Coronary artery (tissue), 2 donors: ENCODE results near the gene LSP1.
A peak's percentile ranks its signal among the peaks of the same experiment; 100 is the strongest.

Experiments used
- DNase-seq: peaks from one replicate; pipeline ENCODE4 v3.0.0-alpha.2; 2017; ENCODE audit warnings: low spot score
- H3K27ac ChIP-seq, 2 donors: fragments of 200-600 bp; sonication (generic); one replicate each; pipeline ENCODE4 v1.5.1; 2016 to 2019
- H3K4me3 ChIP-seq: fragments of 200-600 bp; sonication (generic); 2 replicates; pipeline ENCODE4 v1.5.1; 2016; ENCODE audit warnings: mild to moderate bottlenecking, moderate library complexity
- TF ChIP-seq, protein P1 (sequence below): fragments of 200-600 bp; sonication (generic); IDR thresholded peaks from one replicate; pipeline ENCODE4 v1.5.1; 2019; ENCODE audit warnings: antibody characterized with exemption

The LSP1 gene

DNA sequence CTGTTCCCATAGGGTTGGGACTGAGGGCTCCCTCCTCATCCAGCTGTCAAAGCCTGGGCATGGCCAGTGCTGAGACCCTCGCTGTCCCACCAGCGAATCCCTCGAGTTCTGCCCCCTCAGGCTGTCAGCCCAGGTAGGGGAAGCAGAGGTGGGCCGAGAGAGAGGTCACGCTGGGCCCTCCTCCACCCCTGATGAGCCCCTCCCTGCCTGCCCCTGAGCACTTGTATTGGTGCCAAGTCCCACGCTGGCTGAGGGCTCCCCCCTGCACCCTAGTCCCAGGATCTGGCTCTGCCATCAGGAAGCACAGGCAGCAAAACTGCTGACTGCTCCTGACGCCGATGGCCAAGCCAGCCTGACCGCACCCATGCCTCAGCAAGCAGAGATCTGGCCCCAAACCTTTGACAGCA, 35.5 kb downstream of the LSP1 start:
- H3K4me3 ChIP-seq, result no peak overlapping the region
- peak overlapping the region in 1 of 2 donors; percentile 48 for H3K27ac ChIP-seq
- TF ChIP-seq, protein P1, sequence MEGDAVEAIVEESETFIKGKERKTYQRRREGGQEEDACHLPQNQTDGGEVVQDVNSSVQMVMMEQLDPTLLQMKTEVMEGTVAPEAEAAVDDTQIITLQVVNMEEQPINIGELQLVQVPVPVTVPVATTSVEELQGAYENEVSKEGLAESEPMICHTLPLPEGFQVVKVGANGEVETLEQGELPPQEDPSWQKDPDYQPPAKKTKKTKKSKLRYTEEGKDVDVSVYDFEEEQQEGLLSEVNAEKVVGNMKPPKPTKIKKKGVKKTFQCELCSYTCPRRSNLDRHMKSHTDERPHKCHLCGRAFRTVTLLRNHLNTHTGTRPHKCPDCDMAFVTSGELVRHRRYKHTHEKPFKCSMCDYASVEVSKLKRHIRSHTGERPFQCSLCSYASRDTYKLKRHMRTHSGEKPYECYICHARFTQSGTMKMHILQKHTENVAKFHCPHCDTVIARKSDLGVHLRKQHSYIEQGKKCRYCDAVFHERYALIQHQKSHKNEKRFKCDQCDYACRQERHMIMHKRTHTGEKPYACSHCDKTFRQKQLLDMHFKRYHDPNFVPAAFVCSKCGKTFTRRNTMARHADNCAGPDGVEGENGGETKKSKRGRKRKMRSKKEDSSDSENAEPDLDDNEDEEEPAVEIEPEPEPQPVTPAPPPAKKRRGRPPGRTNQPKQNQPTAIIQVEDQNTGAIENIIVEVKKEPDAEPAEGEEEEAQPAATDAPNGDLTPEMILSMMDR, result no peak
- DNase-seq, result no peak

DNA sequence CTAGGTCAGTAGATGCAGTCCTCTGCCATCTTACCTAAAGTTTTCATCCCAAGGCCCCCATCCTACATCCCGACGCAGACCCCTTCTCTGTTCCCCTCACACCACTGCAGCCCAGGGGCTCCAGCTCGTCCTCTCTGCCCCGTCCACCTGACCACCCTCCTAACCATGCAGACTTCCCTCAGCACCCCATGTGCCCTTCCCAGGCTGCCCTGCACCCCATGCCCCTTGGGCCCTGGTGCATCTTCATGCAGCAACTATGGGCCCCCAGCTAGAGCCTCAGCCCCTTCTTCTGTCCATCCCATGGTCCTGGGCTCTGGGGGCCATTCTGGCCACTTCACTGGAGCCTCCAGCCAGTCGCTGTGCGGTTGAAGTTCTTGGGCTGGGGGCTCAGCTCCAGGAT, 35.9 kb downstream of the LSP1 start:
- TF ChIP-seq, protein P1, result no peak
- no peak overlapping the region for H3K27ac ChIP-seq
- H3K4me3 ChIP-seq, result no peak overlapping the region
- DNase-seq, result no peak

DNA sequence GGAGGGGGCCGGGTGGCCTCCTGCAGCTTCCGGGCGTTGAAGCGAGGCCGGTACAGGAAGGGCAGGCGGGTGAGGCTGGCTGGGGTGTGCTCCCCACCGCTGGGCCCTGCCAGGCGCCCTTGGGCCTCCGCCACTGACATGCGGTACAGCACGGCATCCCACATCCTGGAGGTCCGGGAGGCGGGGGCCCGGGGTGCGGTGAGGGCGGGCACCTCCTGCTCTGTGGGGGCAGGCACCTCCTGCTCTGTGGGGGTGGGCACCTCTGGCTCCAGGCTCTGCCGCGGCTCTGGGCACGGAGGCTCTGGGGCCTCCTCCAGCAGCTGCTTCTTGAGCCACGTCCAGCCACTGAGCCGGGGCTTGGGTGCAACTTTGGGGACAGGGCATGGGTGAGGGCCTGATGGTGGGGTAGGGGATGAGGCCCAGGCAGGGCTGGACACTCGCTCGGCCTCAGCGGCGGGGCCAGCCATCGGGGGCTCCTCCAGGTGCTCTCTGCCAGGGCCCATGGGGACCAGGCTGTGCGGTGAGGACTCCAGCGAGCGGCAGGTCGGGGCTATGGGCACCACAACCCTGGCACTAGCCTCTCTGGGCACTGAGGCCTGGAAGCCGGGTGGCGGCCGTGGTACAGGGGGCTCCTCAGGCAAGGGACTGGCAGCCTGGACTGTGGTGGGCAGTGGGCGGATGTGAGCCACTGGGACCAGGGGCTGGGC, 36.5 kb downstream of the LSP1 start:
- DNase-seq, result no peak
- TF ChIP-seq, protein P1, result no peak
- H3K27ac ChIP-seq, result no peak overlapping the region
- no peak overlapping the region for H3K4me3 ChIP-seq

DNA sequence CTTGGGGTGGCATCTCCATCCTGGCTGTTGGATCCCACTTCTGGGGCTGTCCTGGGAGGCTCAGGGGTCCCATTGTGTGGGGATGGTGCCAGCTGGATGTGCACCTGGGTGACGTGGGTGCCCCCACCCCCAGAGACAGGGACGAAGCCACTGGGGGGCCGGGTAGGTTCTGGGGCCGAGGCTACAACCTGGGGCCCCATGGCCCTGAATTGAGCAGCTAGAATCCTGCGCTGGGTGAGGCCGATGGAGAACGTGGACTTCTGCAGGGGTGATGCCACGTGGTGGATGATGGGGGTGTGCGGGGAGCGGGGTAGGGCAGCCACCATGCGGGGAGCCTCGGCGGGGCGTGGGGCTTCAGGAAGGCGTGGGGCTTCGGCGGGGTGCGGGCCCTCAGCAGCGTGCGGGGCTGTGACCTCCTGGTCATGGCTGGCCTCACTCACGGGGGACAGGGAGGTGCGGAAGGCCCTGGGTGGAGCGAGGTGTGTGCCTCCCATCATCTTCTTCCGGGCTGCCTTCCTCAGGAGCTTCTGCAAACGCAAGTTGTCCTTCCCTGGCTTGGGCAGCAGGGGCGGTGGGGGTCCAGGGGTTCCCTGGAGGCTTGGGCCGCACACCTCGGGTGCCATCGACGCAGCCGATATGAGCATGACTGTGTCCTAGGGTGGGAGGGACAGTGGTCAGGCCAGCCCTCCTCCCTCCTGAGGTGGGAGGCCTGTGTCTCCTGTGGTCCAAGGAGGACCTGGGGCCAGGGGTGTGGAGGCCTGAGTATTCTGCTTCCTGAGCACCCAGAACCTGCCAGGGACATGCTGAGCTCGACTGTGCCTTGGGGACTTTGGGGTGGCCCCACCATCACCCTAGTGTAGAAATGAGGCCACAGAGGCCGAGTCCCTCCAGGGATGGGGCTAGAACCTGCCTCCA, 37.3 kb downstream of the LSP1 start:
- Histone ChIP-seq H3K4me3 (no peak overlapping the region), H3K27ac (no peak overlapping the region)
- TF ChIP-seq, protein P1, result no peak
- DNase-seq, result no peak

DNA sequence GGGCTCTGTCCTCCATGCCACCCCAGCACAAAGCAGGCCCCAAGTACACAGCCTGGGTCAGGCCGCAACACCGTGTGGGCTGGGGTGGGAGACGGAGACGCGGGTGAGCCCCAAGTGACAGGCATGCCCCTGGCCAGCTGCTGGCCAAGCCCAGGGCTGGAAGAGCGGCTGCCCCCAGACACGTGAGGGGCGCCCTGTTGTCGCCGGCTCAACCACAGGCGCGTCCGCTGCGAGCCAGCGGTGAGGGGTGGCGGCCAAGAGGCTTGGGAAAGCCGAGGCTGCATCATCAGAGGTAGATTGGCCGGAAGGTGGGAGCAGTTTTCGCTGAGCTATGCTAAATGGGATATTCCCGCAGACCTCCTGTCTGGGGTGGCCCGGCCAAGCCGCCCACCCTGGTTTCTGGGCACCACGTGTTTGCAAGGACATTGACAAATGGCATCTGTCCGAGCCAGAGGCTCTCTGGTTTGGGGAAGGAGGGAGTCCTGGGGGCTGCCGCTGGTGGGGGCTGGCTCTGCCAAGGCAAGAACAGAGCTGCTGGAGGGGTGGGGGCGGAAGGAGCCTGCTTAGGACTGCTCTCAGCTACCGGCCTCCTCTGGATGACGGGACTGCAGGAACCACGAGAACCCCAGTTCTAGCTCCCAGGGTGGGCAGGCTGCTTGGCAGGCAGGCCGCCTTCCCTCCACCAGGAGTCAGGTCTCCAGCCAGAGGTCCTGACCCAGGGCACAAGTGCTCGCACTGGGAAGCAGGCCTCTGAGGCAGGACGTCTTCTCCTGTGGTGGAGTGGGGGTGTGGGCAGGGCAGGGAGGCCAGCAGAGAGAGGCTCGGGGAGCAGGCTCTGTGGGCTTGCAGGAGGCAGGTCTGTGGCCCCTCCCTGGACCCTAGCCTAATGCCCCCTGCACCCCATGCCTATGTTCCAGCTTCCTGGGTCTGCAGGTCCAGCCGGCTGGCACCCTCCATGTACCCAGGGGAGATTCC, 38.3 kb downstream of the LSP1 start:
- H3K27ac ChIP-seq, result no peak overlapping the region
- TF ChIP-seq, protein P1, result no peak
- DNase-seq, result no peak
- H3K4me3 ChIP-seq, result no peak overlapping the region

DNA sequence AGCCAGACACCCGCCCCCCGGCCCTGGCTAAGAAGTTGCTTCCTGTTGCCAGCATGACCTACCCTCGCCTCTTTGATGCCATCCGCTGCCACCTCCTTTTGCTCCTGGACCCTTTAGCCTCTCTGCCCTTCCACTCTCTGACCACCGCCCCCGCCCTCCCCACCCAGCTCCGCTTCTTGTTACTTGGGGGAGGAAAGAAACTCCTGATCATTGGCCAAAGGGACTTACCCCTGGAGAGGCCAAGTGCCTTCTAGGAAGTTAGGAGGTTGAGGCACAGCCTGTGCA, 38.9 kb downstream of the LSP1 start, which contains the start of gene PRR33:
TSS of gene PRR33 (minus strand) at position 65 of the 285 bp plus-strand sequence. CDS start 1,311 bp downstream, outside the sequence.
- Histone ChIP-seq H3K4me3 (no peak within 1 kb of the TSS), H3K27ac (no peak within 1 kb of the TSS)

More for the DNA sequence above, 38.9 kb downstream of the LSP1 start, which contains the start of gene PRR33:
- DNase-seq, result no peak
- TF ChIP-seq, protein P1, result no peak
